Activated CD8-positive, alpha-beta memory T cell treated with anti-CD3 and anti-CD28 coated beads, Interleukin-2, amount 50 U/mL, for 24 hours (primary cell): ENCODE results near the gene TTC23.

Experiments
- DNase-seq: peaks from one replicate; pipeline ENCODE4 v3.0.0-alpha.2; 2020; ENCODE audit errors: extremely low read depth

The TTC23 gene

DNA sequence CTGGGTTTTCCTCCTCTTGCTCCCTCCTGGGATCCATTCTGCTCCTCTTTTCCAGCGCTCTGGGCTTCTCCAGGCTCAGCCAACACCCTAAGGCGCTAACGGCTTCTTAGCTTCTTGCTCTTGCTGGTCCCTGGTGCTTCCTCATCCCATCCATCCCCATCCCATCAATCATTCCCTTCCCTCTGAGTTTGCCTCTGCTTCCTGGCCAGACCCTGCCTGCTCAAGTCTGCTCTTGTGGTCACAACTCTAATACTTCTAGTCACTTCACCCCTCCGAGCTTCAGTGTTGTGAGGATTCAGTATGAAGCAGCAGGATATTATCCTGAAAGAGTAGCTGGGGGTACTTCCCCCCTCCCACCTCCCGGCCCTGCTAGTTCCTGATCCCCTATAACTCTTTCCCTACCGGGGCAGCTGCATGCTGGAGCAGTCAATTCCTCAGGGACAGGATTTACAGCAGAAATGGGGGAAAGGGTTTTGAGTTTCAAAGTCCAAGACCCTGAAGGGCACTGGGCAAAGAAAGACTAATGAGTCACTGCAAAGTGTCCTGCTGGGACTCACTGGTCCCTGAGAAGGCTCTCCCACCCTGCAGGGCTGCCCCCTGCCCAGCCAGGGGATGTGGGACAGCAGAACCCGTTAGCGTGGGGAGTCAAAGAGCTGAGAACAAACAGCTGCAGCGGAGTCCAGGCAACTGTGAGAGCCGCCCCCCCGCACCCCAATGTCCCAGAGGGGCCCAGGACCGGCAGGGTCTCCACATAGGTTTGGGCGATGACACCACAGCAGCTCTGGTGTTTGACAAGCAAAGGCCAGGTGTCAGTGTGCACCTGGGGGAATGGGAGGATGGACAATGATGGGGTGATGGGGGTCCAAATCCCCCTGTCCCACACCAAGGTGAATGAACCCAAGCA, 146.8 kb downstream of the TTC23 start:
- DNase-seq, result no peak

DNA sequence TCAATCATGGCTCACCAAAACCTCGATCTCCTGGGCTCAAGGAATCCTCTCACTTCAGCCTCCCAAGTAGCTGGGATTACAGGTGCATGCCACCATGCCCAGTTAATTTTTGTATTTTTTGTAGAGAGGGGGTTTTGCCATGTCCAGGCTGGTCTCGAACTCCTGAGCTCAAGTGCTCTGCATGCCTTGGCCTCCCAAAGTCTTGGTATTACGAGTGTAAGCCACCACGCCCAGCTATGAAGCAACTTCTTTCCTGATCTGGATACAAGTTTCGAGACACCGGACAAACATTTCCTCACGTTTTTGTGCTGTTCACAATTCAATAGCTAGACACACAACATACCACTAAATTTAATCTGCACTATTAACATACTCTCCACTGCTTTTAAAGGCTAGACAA, 147.9 kb downstream of the TTC23 start:
- no peak for DNase-seq

DNA sequence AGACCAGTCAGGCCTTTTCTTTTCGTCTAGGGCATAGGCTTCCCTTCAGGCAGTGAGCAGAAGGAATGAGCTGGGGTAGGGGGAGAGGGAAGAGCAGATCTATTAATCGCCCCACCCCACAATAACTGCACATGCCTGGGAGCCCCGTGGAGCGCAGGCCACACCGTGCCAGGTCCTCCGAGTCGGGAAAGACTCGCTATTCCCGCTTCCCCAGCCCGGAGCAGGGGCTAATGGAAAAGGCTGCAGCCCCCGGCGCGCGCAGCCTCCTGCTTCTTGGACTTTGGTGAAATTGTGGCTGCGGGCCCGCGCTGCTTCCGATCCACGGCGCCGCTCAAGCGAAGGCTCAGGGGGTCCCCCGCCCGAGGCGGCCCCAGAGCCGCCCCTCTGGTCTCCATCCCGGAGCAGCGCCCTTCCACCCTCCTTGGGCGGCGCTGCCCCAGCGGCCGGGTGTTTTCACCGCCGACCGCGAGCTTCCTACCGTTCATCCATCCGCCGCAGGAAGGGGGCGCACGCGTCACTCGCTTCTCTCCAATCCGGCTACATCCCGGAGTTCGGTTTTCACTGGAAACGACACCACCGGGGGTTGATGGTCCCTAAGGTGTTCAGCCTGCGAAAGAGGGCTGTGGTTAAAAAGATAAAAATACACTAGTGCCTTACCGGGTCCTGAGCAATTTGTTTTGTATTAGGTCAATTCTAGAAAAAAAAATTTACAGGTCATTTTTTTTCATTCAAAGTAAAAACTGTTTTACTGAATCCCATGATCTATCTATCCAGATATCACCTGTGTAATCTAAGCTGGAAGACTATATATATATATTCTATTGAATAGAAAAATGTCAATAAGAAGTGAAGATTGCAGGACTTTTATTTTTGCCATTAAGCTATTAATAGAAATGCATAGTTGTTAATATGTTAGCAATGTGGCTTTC, 148.9 kb downstream of the TTC23 start:
- no peak for DNase-seq

DNA sequence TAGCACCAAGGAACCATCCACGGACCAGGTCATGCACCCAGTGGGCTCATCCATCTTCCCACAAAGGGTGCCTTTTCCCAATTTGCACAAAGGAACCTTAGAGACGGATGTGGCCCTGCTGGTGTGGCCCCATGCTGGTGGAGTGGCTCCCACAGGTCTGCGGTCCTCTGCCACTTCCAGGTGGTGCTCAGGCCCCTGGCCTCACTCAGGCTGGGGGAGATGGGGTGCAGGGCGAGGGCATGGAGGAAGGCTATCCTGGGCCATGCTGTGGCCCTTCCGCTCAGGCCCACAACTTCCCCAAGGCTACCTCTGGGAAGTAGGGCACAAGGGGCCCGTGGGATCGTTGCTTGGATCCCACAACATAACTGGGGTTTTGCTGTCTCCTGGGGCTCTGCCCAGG, 149.7 kb downstream of the TTC23 start:
- no peak for DNase-seq

DNA sequence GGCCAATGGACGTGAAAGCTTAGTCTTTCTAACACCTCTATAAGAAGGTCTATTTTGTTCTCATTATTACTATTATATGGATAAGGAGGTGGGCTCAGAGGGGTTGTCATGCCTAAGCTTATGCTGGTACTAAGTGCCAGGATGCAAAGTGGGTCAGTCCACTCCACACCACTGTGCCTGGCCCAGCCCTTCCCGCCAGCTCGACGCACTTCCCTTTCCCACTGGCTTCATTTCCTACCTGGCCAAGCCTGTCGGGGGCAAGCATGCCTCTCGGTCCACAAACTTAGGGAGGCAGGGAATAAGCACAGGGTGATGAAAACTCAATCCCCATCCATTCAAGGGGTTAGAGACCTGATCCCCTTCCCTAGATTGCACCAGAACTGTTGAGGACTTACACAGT, 150.4 kb downstream of the TTC23 start:
- no peak for DNase-seq

DNA sequence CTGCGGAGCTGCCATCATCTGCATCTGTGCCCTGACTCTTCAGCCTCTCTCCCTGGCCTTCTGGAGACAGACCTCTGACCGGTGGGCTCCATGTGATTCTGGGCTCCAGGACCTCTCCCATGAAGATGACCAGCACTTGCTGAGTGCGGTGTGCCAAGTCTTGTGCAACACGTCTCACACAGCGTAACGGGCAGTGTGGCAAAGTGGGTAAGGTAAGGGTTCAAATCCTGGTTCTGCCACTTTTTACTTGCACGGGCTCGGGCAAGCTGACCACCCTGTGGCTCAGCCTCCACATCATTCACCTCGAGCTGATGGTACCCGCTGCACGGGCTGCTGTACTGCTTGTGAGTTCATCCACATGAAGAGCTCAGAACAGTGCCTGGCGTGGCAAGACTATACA, 151.0 kb downstream of the TTC23 start:
- no peak for DNase-seq

DNA sequence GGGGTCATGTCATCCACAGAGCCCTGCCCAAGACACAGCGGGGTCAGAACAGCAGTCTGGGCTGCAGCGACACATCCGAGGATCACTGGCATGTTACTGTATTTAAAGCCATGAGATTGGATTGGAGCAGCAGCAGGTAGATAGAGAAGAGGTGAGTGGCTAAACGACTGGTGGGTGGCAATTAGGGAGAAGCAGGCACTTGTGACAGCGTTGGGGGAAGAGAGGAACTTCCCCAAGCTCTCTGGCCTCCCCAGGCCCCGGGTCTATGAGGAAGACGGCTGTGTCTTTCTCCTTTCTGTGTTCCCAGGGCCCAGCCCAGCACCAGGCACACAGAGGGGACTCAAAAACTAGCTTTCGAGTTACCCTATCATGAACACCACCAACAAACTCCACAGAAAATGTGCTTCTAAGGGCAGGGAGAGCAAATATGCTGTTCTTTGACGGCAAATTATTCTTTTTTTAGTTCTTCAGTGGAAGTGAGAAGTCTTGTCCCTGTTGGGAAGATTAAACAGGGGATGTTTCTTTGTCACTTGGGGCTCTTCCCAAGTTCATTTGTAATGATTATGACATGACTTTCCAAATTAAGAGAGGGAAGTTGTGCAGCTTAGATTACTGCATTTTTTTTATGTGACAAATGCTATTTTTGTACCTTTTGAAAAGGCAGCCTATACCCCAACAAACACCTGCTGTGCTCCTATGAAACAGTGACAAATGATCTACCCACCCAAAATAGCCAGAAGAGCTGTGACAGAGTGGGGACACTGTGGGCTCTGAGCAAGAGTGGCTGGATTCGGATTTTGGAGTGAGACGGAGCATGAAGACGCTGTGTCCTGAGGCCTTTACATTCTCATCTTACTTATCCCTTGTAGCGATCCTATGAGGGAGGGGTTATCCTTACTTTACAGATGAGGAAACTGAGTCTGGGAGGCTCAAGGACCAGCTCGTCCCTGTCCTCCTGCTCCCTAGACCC, 151.7 kb downstream of the TTC23 start:
- no peak for DNase-seq

DNA sequence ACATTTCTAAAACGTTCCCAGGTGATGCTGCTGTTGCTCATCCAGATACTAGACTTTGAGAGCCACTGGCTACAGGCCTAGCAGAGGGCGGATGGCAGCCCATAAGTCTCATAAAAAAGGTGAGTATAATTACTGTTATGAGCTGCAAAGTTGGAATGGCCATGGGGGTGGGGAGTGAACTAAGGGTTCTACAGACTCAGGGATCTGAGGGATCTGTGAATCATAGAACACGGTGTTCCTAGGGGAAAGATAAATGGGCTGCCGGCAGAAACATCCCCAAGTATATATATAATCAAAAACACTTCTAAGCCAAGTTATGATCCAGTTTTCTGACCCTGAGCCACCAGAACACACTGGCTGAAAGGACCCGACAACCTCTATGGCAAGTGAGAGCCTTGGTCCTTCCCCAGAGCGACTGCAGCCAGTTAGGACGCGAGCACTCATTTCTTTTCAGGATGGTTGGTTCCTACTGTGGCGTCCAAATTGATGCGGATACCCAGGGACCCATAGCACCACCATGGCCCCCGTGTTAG, 152.4 kb downstream of the TTC23 start:
- DNase-seq, result no peak

DNA sequence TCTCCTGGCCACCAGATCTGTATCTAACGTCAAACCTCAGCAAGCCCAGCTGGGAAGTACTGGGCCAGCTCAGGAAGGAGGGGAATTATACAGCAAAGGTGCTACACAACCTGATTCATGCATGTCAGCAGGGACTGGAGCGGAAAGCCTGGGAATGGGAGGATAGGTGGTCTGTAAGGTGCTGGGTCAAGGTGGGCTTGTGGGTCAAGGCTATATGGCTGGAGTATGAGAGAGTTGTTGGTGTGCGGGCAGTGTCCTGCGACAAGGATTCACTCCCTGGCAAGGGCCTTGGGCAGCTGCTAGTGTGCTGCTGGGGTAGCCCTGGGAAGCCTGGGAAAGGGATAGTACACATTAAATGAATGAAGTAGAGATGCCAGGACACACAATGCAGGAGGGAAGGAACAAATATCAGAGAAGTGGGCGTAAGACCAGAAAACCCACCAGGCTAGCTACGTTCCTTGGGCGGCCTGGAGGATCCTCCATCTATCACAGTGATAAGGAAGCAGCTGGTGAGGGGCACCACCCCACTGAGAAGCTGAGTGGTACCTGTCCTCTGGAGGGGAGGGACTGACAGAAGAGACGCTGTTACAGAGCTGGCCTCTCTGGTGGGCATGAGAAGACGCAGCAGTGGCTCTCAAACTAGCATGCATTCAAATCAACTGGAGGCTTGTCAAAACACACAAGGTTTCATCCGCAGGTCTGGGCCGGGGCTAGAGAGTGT, 153.0 kb downstream of the TTC23 start:
- no peak for DNase-seq

DNA sequence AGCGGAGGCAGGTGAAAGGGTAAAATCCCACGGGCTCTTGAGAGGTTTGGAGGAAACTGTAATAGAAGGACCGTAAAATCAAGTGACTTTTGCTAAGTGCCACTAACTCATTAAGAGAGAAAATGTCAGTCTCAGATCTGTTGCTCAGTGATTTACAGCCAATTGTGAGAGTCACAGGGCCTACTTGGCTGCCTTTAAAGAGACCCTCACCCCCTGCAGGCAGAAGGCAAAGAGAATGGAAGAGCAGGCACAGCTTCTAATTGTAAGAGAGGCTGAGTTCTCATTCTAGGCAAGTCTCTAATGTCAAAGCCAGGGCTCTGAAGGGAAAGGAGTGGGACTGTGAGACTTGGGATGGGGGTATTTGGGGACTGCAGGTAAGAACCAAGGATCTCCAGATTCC, 153.8 kb downstream of the TTC23 start:
- no peak for DNase-seq

DNA sequence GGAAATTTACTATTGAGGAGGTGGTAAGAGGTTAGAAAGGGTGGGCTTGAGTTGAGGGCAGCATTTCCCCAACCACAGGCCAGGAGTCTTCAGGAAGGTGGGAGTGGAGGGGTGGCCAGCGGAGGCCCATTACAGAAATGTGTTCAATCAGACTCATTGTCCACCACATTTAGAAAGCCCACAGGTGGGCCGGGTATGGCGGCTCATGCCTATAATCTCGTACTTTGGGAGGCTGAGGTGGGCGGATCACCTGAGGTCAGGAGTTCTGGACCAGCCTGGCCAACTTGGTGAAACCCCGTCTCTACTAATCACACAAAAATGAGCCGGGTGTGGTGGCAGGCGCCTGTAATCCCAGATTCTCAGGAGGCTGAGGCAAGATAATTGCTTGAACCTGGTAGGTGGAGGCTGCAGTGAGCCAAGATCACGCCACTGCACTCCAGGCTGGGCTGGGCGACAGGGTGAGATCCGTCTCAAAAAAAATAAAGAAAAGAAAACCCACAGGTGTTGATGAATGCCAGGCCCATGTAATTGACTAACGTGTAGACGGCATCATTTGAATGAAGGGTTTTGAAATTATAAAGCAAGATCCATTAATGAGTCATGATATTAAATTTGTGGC, 156.7 kb downstream of the TTC23 start:
- no peak for DNase-seq

DNA sequence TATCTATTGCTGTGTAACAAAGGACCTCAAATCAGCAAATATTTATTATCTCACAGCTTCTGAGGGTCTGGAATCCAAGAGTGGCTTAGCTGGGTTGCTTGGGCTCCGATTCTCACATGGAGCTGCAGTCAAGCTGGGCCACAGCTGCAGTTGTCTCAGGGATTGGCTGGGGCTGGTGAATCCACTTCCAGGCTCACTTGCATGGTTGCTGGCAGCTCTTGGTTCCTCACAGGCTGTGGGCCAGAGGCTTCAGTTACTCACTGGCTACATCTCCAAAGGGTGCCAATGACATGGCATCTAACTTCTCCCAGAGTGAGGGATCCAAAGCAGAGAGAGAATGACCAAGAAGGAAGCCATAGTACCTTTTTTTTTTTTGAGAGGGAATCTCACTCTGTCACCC, 158.4 kb downstream of the TTC23 start:
- DNase-seq, result no peak

DNA sequence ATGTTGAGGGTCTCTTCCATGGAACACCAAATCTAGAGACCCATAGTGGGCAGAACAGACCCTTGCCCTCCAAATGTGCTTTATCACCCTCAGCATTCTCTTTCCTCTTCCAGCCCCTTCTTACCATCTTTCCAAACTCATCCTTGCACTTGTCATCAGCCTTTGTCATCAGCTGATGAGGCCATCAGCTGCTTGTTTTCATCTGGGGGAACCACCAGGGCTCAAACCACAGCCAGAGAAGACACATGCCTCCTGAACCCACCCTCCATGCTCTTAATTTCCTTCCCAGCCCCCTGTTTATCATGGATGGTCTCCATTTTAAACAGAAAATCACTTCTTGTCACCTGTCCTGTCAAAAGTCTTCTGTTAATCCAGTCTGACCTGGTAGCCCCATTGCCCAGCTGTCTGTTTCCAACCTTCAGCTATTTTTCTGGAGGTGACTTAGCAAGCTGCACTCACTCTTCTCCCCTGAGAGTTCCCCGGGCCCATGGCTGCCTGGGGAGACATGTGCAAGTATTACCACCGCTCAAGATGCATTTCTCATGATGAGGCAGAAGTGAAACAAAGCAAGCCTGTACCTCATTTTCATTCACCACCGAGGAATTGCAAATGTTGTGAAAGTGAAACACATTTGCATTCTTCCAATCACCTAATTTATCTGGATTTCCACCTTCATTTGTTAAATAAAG, 159.2 kb downstream of the TTC23 start:
- DNase-seq, result no peak

DNA sequence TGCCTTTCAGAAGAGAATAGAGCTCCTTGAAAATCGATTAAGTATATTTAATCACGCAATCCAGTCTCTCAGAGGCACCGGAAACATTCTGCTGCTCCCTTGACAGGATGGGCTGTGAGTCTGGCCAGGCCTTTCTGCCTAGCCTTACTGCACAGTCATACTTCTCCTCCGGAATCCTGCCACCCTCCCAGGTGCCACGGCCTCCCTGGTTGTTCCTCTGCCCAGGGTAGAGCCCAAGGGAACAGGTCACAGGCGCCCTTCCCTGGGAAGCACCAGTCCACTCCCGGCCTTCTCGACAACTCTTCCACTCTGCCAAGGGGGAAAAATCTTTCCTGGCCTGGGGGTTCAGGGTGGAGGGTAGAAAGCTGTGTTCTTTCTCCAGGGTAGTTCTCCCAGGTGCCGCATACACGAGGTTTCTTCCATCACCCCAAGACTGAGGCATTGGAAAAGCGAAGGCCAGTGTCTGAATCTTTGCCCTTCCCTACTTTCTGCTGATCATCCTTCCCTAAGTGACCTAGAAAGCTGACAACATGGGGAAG, 161.9 kb downstream of the TTC23 start:
- DNase-seq, result no peak

DNA sequence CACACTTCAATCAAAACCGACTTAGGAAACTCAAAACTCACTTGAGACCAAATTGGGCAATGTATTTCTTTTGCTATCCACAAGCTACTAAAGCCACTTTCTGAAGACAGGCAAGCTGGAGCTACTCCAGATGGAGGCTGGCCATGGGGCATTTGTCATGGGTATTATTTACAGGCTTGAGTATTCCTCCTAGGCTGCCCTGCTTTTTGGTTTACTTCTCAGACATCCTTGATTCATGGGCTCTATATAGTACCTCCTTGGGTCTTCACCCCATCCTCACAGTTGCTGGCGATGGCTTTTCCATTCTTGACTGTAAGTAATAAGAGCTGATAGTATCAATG, 163.1 kb downstream of the TTC23 start:
- no peak for DNase-seq
